ENCODE results near the gene PKP3. TPM values are rescaled to one million over a fixed set of nuclear protein-coding genes. Genes with fewer than 3 reads are reported as not detected.
"Not testable (repeated sequence)": the region's sequence is repeated elsewhere in the genome, so short reads cannot be mapped to it uniquely, and the experiment has no call there.

PKP3 gene
- total RNA-seq, 3 donors from 2014 or later: 0.32 to 60.9 (median 36.7) TPM

DNA sequence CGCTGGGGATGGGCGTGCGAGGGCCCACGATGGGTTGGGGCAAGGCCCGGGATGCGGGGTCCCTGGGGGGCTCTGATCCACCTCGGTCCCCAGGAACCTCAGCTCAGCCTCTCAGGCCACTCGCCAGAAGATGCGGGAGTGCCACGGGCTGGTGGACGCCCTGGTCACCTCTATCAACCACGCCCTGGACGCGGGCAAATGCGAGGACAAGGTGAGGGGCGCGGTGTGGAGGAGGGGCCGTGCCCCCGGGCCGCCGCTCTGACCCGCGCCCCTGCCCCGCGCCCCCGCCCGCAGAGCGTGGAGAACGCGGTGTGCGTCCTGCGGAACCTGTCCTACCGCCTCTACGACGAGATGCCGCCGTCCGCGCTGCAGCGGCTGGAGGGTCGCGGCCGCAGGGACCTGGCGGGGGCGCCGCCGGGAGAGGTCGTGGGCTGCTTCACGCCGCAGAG lies 6.3 kb downstream of the PKP3 start:
- H3K27ac ChIP-seq: no peak overlapping the region
- no peak for TF ChIP-seq POLR2AphosphoS5 (IDR thresholded peaks at IDR 0.05)
- H3K36me3 ChIP-seq: no peaks in the 10 kb centered on the region
- no peak overlapping the region for H3K4me3 ChIP-seq
- no peak for DNase-seq (ENCODE audit: low spot score in 2 of 2)
- H3K9me3 ChIP-seq: no peaks in the 10 kb centered on the region
- intact Hi-C loops (cut with DNase I; ENCODE audit: low total_unique reads): no loop called here
- H3K27me3 ChIP-seq: peaks cover 4 to 6% of the 10 kb centered on the region in 2 donors
- H3K4me1 ChIP-seq: peaks cover 6 to 7% of the 10 kb centered on the region in 2 donors

DNA sequence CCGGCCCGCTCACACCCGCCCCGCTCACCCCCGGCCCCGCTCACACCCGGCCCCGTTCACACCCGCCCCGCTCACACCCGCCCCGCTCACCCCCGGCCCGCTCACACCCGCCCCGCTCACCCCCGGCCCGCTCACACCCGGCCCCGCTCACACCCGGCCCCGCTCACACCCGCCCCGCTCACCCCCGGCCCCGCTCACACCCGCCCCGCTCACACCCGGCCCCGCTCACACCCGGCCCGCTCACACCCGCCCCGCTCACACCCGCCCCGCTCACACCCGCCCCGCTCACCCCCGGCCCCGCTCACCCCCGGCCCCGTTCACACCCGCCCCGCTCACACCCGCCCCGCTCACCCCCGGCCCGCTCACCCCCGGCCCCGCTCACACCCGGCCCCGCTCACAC lies 7.2 kb downstream of the PKP3 start:
- H3K27me3 ChIP-seq; DNase-seq (ENCODE audit: low spot score in 2 of 2); H3K36me3 ChIP-seq; H3K27ac ChIP-seq; H3K4me3 ChIP-seq; H3K9me3 ChIP-seq; H3K4me1 ChIP-seq; intact Hi-C loops (cut with DNase I; ENCODE audit: low total_unique reads): not testable (repeated sequence)

DNA sequence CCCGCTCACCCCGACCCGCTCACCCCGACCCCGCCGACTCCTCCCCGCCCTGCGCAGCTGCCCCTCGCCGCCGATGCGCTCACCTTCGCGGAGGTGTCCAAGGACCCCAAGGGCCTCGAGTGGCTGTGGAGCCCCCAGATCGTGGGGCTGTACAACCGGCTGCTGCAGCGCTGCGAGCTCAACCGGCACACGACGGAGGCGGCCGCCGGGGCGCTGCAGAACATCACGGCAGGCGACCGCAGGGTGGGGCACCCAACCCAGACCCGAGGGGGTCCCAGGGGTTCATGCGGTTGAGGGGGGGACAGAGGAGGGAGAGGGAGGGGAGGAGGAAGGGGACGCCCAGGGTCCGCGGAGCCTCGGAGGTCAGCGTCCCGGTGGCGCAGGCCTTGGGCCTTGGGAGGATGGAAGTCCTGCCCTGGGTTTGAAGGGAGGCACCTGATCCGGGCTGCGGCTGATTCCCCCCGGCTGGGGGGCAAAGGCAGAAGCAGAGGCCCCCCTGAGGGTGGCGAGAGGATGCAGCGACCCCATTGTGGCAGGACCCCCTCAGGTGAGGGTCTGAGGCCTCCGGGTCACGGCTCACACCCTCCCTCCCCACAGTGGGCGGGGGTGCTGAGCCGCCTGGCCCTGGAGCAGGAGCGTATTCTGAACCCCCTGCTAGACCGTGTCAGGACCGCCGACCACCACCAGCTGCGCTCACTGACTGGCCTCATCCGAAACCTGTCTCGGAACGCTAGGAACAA lies 9.2 kb downstream of the PKP3 start:
- H3K27ac ChIP-seq: no peak overlapping the region
- H3K4me1 ChIP-seq: peaks cover 0 to 6% of the 10 kb centered on the region in 2 donors
- TF ChIP-seq POLR2A (IDR thresholded peaks at IDR 0.05) (no peak), POLR2AphosphoS5 (IDR thresholded peaks at IDR 0.05) (no peak)
- TF ChIP-seq, protein P1, sequence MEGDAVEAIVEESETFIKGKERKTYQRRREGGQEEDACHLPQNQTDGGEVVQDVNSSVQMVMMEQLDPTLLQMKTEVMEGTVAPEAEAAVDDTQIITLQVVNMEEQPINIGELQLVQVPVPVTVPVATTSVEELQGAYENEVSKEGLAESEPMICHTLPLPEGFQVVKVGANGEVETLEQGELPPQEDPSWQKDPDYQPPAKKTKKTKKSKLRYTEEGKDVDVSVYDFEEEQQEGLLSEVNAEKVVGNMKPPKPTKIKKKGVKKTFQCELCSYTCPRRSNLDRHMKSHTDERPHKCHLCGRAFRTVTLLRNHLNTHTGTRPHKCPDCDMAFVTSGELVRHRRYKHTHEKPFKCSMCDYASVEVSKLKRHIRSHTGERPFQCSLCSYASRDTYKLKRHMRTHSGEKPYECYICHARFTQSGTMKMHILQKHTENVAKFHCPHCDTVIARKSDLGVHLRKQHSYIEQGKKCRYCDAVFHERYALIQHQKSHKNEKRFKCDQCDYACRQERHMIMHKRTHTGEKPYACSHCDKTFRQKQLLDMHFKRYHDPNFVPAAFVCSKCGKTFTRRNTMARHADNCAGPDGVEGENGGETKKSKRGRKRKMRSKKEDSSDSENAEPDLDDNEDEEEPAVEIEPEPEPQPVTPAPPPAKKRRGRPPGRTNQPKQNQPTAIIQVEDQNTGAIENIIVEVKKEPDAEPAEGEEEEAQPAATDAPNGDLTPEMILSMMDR (IDR thresholded peaks at IDR 0.05): no peak
- peaks cover 3 to 4% of the 10 kb centered on the region in 2 donors for H3K27me3 ChIP-seq
- DNase-seq (ENCODE audit: low spot score in 2 of 2): no peak
- H3K9me3 ChIP-seq: no peaks in the 10 kb centered on the region
- H3K36me3 ChIP-seq: no peaks in the 10 kb centered on the region
- intact Hi-C loops (cut with DNase I; ENCODE audit: low total_unique reads): no loop called here
- no peak overlapping the region for H3K4me3 ChIP-seq

DNA sequence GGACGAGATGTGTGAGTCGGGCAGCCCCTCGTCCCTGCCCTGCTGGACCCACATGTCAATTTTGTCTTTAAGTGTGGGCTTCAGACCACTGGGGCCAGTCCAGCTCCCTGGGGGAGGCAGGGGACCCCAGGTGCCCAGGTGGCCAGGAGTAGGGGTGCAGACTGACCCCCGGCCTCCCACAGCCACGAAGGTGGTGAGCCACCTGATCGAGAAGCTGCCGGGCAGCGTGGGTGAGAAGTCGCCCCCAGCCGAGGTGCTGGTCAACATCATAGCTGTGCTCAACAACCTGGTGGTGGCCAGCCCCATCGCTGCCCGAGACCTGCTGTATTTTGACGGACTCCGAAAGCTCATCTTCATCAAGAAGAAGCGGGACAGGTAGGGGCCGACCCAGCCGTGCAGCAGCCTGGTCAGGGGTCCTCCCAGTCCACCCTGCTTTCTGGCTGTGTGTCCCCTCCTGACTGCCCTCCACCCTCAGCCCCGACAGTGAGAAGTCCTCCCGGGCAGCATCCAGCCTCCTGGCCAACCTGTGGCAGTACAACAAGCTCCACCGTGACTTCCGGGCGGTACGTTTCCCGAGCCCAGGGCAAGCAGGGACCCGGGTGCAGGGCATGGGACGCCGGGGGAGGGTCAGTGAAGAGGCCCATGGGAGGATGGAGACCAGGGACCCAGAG lies 9.9 kb downstream of the PKP3 start:
- intact Hi-C loops (cut with DNase I; ENCODE audit: low total_unique reads): no loop called here
- no peak overlapping the region for H3K27ac ChIP-seq
- peaks cover 3 to 4% of the 10 kb centered on the region in 2 donors for H3K27me3 ChIP-seq
- H3K4me3 ChIP-seq: no peak overlapping the region
- H3K9me3 ChIP-seq: no peaks in the 10 kb centered on the region
- TF ChIP-seq POLR2A (IDR thresholded peaks at IDR 0.05) (no peak), POLR2AphosphoS5 (IDR thresholded peaks at IDR 0.05) (no peak)
- TF ChIP-seq, protein P1 (IDR thresholded peaks at IDR 0.05): no peak
- H3K36me3 ChIP-seq: no peaks in the 10 kb centered on the region
- DNase-seq (ENCODE audit: low spot score in 2 of 2): no peak
- H3K4me1 ChIP-seq: peaks cover 0 to 6% of the 10 kb centered on the region in 2 donors

DNA sequence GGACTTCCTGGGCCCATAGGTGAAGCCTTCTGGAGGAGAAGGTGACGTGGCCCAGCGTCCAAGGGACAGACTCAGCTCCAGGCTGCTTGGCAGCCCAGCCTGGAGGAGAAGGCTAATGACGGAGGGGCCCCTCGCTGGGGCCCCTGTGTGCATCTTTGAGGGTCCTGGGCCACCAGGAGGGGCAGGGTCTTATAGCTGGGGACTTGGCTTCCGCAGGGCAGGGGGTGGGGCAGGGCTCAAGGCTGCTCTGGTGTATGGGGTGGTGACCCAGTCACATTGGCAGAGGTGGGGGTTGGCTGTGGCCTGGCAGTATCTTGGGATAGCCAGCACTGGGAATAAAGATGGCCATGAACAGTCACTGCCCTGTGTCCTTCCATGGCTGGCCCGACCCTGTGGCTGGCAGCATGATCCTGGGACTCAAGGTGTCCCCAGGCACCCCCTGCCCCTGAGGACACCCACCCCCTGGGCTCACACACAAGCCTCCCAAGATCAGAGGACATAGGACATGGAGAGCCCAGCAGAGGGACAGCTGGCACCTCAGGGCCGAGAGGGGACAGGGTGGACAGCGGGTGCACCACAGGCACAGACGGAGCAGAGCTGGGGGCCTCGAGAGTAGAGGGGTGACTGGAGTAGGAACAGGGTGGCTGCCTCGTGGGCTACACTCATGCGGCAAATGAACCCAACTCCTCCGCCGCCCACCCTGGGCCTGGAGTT lies 10.7 kb downstream of the PKP3 start:
- no peak for DNase-seq (ENCODE audit: low spot score in 2 of 2)
- Histone ChIP-seq H3K4me1 (peaks cover 0 to 6% of the 10 kb centered on the region in 2 donors), H3K9me3 (no peaks in the 10 kb centered on the region), H3K36me3 (no peaks in the 10 kb centered on the region), H3K27ac (no peak overlapping the region), H3K4me3 (no peak overlapping the region), H3K27me3 (peaks cover 3 to 4% of the 10 kb centered on the region in 2 donors)
- intact Hi-C loops (cut with DNase I; ENCODE audit: low total_unique reads): no loop called here
- TF ChIP-seq POLR2AphosphoS5 (IDR thresholded peaks at IDR 0.05) (no peak), POLR2A (IDR thresholded peaks at IDR 0.05) (no peak)
- TF ChIP-seq, protein P1 (IDR thresholded peaks at IDR 0.05): no peak

Data from breast epithelium (tissue), 4 donors.